CD14-positive monocyte (primary cell): ENCODE measurements around the gene EPB41L2. TPM values are rescaled to one million over a fixed set of nuclear protein-coding genes. Genes with fewer than 3 reads are reported as not detected.
"Not testable (repeated sequence)": the region's sequence is repeated elsewhere in the genome, so short reads cannot be mapped to it uniquely, and the experiment has no call there.

ENCODE experiments used
- DNase-seq, 3 donors: peaks; one replicate each; pipeline ENCODE4 v3.0.0-alpha.2; 2011 to 2022
- H2AFZ ChIP-seq: 2 replicates; pipeline ENCODE4 v1.6.0; 2012; ENCODE audit warnings: mild to moderate bottlenecking, low read depth, low read length, inconsistent platforms; ENCODE audit not compliant: insufficient read depth, poor library complexity, severe bottlenecking
- H3K27ac ChIP-seq, 2 donors: 1 replicate in 1 of 2; 2 replicates in 1 of 2; pipeline ENCODE4 v1.5.1; 2012 to 2013; ENCODE audit warnings: low read length in 2 of 2, control low read depth in 1 of 2, inconsistent platforms in 1 of 2, low read depth in 1 of 2, mild to moderate bottlenecking in 1 of 2
- H3K27me3 ChIP-seq, 2 donors: one replicate each; pipeline versions ENCODE4 v1.6.0 to v1.6.1; 2011 to 2013; ENCODE audit warnings: low read length in 2 of 2; ENCODE audit not compliant: control insufficient read depth in 2 of 2, insufficient read depth in 2 of 2
- H3K36me3 ChIP-seq, 2 donors: replicated peaks in 1 of 2; 1 replicate in 1 of 2; 2 replicates in 1 of 2; pipeline versions ENCODE4 v1.5.1 to v1.6.1; 2012 to 2013; ENCODE audit warnings: low read length in 2 of 2, control low read depth in 1 of 2, inconsistent platforms in 1 of 2, mild to moderate bottlenecking in 1 of 2; ENCODE audit not compliant: insufficient read depth in 2 of 2, control insufficient read depth in 1 of 2
- H3K4me1 ChIP-seq, 2 donors: 1 replicate in 1 of 2; 2 replicates in 1 of 2; pipeline versions ENCODE4 v1.5.1 to v1.6.1; 2012 to 2013; ENCODE audit warnings: low read length in 2 of 2, control low read depth in 1 of 2, inconsistent platforms in 1 of 2, mild to moderate bottlenecking in 1 of 2, moderate library complexity in 1 of 2; ENCODE audit not compliant: insufficient read depth in 2 of 2, control insufficient read depth in 1 of 2
- H3K4me2 ChIP-seq: replicated peaks from 2 replicates; pipeline ENCODE3; 2012; ENCODE audit warnings: low read length, moderate library complexity, mild to moderate bottlenecking; ENCODE audit not compliant: poor library complexity, severe bottlenecking; ENCODE audit errors: extremely low read depth
- H3K4me3 ChIP-seq, 3 experiments: fragments of 200-600 bp in 1 of 3; sonication (generic) in 1 of 3; replicated peaks in 1 of 3; 1 replicate in 2 of 3; 2 replicates in 1 of 3; pipeline ENCODE4 v1.5.1; 2011 to 2013; ENCODE audit warnings: low read length in 3 of 3, mild to moderate bottlenecking in 3 of 3, control low read depth in 2 of 3, low read depth in 2 of 3, inconsistent platforms in 1 of 3, moderate library complexity in 1 of 3
- H3K79me2 ChIP-seq: 2 replicates; pipeline ENCODE4 v1.6.0; 2012; ENCODE audit warnings: mild to moderate bottlenecking, control low read depth, inconsistent platforms, low read length, moderate library complexity; ENCODE audit not compliant: insufficient read depth
- H3K9ac ChIP-seq: 2 replicates; pipeline ENCODE4 v1.6.0; 2017; ENCODE audit warnings: low read length, mild to moderate bottlenecking; ENCODE audit not compliant: insufficient read depth, poor library complexity, severe bottlenecking
- H3K9me3 ChIP-seq, 2 donors: replicated peaks in 1 of 2; 1 replicate in 1 of 2; 2 replicates in 1 of 2; pipeline versions ENCODE4 v1.5.1 to v1.6.1; 2012 to 2013; ENCODE audit warnings: low read length in 2 of 2, control low read depth in 1 of 2; ENCODE audit not compliant: control insufficient read depth in 1 of 2, insufficient read depth in 1 of 2
- H4K20me1 ChIP-seq: 2 replicates; pipeline ENCODE4 v1.6.0; 2012; ENCODE audit warnings: mild to moderate bottlenecking, low read length, control low read depth, moderate library complexity; ENCODE audit not compliant: insufficient read depth
- H3K27ac Mint-ChIP-seq, 7 donors: one replicate each; pipeline ENCODE4 v1.8.0; 2020; ENCODE audit warnings: mild to moderate bottlenecking in 7 of 7, mixed read lengths in 7 of 7, moderate library complexity in 6 of 7, inconsistent platforms in 2 of 7
- H3K27me3 Mint-ChIP-seq, 3 donors: one replicate each; pipeline ENCODE4 v1.8.0; 2021 to 2022; ENCODE audit warnings: low read depth in 3 of 3, mild to moderate bottlenecking in 3 of 3, mixed read lengths in 3 of 3, moderate library complexity in 3 of 3, inconsistent platforms in 1 of 3
- H3K36me3 Mint-ChIP-seq, 2 donors: one replicate each; pipeline ENCODE4 v1.8.0; 2020; ENCODE audit warnings: mixed read lengths in 2 of 2, inconsistent platforms in 1 of 2, mild to moderate bottlenecking in 1 of 2
- H3K4me1 Mint-ChIP-seq: one replicate; pipeline ENCODE4 v1.8.0; 2020; ENCODE audit warnings: mild to moderate bottlenecking, mixed read lengths
- H3K4me3 Mint-ChIP-seq, 2 donors: one replicate each; pipeline ENCODE4 v1.8.0; 2020; ENCODE audit warnings: mild to moderate bottlenecking in 2 of 2, mixed read lengths in 2 of 2, moderate library complexity in 1 of 2
- H3K9me3 Mint-ChIP-seq, 7 donors: one replicate each; pipeline ENCODE4 v1.8.0; 2020 to 2022; ENCODE audit warnings: mixed read lengths in 7 of 7, mild to moderate bottlenecking in 6 of 7, moderate library complexity in 6 of 7, inconsistent platforms in 2 of 7
- CTCF ChIP-seq: fragments of 200-600 bp; IDR thresholded peaks from one replicate; pipeline ENCODE4 v1.8.0; 2022; ENCODE audit warnings: antibody characterized with exemption, mild to moderate bottlenecking
- WGBS: methylation state at CpG from one replicate; pipeline ENCODE4 v1.1.5; 2013; ENCODE audit warnings: missing lambda C conversion rate; ENCODE audit not compliant: insufficient coverage; 5-methylcytosine and 5-hydroxymethylcytosine counted together
- intact Hi-C, 2 donors: fragments of 100-400 bp; cut with micrococcal nuclease; formaldehyde crosslinking; loops; one replicate each; pipeline versions ENCODE4 v1.15.0 to v1.15.1; 2023
- polyA plus RNA-seq, 3 donors: library from polyadenylated mRNA; depleted of rRNA in 1 of 3; unstranded in 2 of 3; stranded (reverse) in 1 of 3; fragments of 300-500 nt in 2 of 3; fragments of >200 nt in 1 of 3; fragmentation: Illumina TruSeq in 2 of 3; gene quantifications; 1 replicate in 2 of 3; 2 replicates in 1 of 3; pipeline ENCODE4 v1.2.3, GENCODE V29; 2012 to 2021

EPB41L2 gene
- polyA plus RNA-seq, 3 donors: 3.4 to 7.2 (median 4.6) TPM

DNA sequence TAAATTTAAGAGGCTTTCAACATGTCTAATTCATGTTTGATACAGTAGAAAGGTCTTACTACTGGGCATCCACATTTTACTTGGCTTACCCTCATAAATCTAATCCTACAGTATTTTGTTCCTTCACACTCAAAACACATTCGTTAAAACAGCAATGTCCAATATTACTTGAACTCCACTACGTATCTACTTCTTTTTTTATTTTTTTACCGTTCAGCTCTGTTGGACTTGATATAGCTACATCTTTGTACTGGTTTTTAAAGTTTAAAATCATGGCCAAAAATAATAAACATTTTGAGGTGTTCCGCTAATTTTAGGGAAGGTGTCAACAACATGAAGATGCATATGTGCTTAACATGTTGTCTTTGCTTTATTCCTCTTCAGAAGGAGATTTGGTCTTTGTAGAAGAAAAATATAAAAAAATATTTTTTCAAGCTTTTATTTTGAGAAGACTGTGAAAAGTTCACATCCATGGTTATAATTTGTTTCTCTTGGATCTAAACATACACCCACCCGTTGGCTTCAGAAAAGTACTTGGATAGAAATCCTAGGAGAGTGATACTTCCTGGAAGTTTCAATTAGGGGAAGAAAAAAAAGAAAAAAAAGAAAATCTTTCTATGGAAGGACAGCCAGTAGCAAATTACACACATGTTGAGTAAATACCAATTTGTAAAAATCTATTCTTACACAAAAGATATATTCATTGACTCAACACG lies 71.5 kb downstream of the EPB41L2 start:
- no peaks in the 10 kb centered on the region for H3K4me1 Mint-ChIP-seq
- H3K36me3 ChIP-seq: no peaks in the 10 kb centered on the region
- H3K27ac ChIP-seq: no peak overlapping the region
- H2AFZ ChIP-seq: no peak overlapping the region
- H4K20me1 ChIP-seq: no peaks in the 10 kb centered on the region
- no peak for TF ChIP-seq CTCF
- H3K4me3 Mint-ChIP-seq: no peak overlapping the region
- H3K4me3 ChIP-seq: no peak overlapping the region
- intact Hi-C loops: no loop called here
- no peak for DNase-seq
- peaks cover 0 to 2% (median 0%) of the 10 kb centered on the region in 3 donors for H3K27me3 Mint-ChIP-seq
- H3K4me1 ChIP-seq: no peaks in the 10 kb centered on the region
- H3K9me3 ChIP-seq: peaks cover 0 to 29% of the 10 kb centered on the region in 2 donors
- no peak overlapping the region for H3K27ac Mint-ChIP-seq
- H3K27me3 ChIP-seq: no peaks in the 10 kb centered on the region
- no CpG with 5 or more reads among the region's 6 CpGs for WGBS
- no peaks in the 10 kb centered on the region for H3K36me3 Mint-ChIP-seq
- H3K9me3 Mint-ChIP-seq: peaks cover 6 to 24% (median 20%) of the 10 kb centered on the region in 7 donors
- no peaks in the 10 kb centered on the region for H3K79me2 ChIP-seq
- H3K9ac ChIP-seq: no peak overlapping the region
- no peak overlapping the region for H3K4me2 ChIP-seq

- H3K9me3 ChIP-seq: peaks cover 8 to 17% of the 10 kb centered on the region in 2 donors
- H4K20me1 ChIP-seq, H3K27ac Mint-ChIP-seq, DNase-seq, H3K27ac ChIP-seq, H3K27me3 ChIP-seq, intact Hi-C loops, H3K36me3 Mint-ChIP-seq, H3K9ac ChIP-seq, H3K79me2 ChIP-seq, H3K4me1 Mint-ChIP-seq, H2AFZ ChIP-seq, H3K4me3 Mint-ChIP-seq, H3K4me3 ChIP-seq, H3K27me3 Mint-ChIP-seq, H3K36me3 ChIP-seq, H3K4me1 ChIP-seq, H3K4me2 ChIP-seq: not testable (repeated sequence)
- peaks cover 16 to 25% (median 24%) of the 10 kb centered on the region in 7 donors for H3K9me3 Mint-ChIP-seq
- WGBS: 78% methylated on average over 5 of the region's 5 CpGs
Observed at GRCh38 chr6:130987539-130987938, 75.5 kb downstream of the EPB41L2 start.
